HCT116 (cell line): ENCODE results near the gene LIPG. TPM values are rescaled to one million over a fixed set of nuclear protein-coding genes. Genes with fewer than 3 reads are reported as not detected.

Experiments
- ATAC-seq: fragments of 200-7000 bp; cut with Tn5 transposase; 2 replicates; pipeline ENCODE4 v1.9.1; 2020; ENCODE audit warnings: mild to moderate bottlenecking, moderate library complexity
- BruUV-seq: library from RNA; stranded (reverse); fragments of 400-500 nt; replicated peaks from 2 replicates; lab custom pipeline; 2021; lab: Mats Ljungman, UMichigan
- CTCF ChIA-PET: fragments of 300-600 bp; sonication (Branson Sonifier 250); formaldehyde crosslinking; loops from one replicate; lab custom pipeline; 2021; ENCODE audit warnings: antibody characterized with exemption; lab: Charles Lee
- POLR2A ChIA-PET: fragments of 300-600, 350-600 bp; sonication (Branson Sonifier 250); formaldehyde crosslinking; loops from one replicate; lab custom pipeline; 2021; ENCODE audit warnings: antibody characterized with exemption; lab: Charles Lee
- RAD21 ChIA-PET, 2 experiments: fragments of 300-600 bp; sonication (Branson Sonifier 250); formaldehyde crosslinking; loops; one replicate each; lab custom pipeline; 2023; ENCODE audit warnings: low total read pairs in 2 of 2; ENCODE audit not compliant: uncharacterized antibody in 2 of 2, unreplicated experiment in 2 of 2, low non-redundant PET in 1 of 2; lab: Charles Lee
- DNase-seq: peaks from one replicate; pipeline ENCODE4 v3.0.0-alpha.2; 2010; ENCODE audit warnings: low read depth, low spot score
- H2AFZ ChIP-seq: fragments of 200-600 bp; shearing (Covaris generic), sonication (generic); 2 replicates; pipeline ENCODE4 v1.6.1; 2017; ENCODE audit warnings: low read depth, mixed run types, mixed read lengths, antibody characterized with exemption, low read length; ENCODE audit not compliant: poor library complexity, severe bottlenecking
- H3K27ac ChIP-seq: 2 replicates; pipeline ENCODE4 v1.5.1; 2012; ENCODE audit warnings: low read depth, low read length
- H3K27me3 ChIP-seq: fragments of 200-600 bp; sonication (generic); 2 replicates; pipeline ENCODE4 v1.6.1; 2016; ENCODE audit warnings: mixed run types, low read length, mixed read lengths; ENCODE audit not compliant: insufficient read depth
- H3K36me3 ChIP-seq, 2 experiments: fragments of 200-500 bp in 1 of 2; fragments of 200-600 bp in 1 of 2; sonication (Bioruptor generic) in 1 of 2; sonication (generic) in 1 of 2; 2 replicates each; pipeline versions ENCODE4 v1.5.1 to v1.6.1; 2014 to 2016; ENCODE audit warnings: low read length in 2 of 2, inconsistent platforms in 1 of 2, mixed read lengths in 1 of 2, mixed run types in 1 of 2; ENCODE audit not compliant: insufficient read depth in 2 of 2, control insufficient read depth in 1 of 2
- H3K4me1 ChIP-seq, 2 experiments: fragments of 200-600 bp in 1 of 2; sonication (generic) in 1 of 2; 2 replicates each; pipeline versions ENCODE4 v1.5.1 to v1.6.1; 2012 to 2017; ENCODE audit warnings: low read length in 2 of 2, inconsistent platforms in 1 of 2, mild to moderate bottlenecking in 1 of 2, mixed read lengths in 1 of 2, mixed run types in 1 of 2, moderate library complexity in 1 of 2; ENCODE audit not compliant: insufficient read depth in 2 of 2, control insufficient read depth in 1 of 2
- H3K4me2 ChIP-seq: fragments of 200-600 bp; sonication (generic); 2 replicates; pipeline ENCODE4 v1.6.1; 2017; ENCODE audit warnings: mixed run types, low read length, mixed read lengths
- H3K4me3 ChIP-seq, 2 experiments: fragments of 200-600 bp in 1 of 2; sonication (generic) in 1 of 2; replicated peaks in 1 of 2; 2 replicates each; pipeline ENCODE4 v1.5.1; 2011 to 2016; ENCODE audit warnings: low read length in 2 of 2, control low read depth in 1 of 2, low read depth in 1 of 2, mild to moderate bottlenecking in 1 of 2, mixed read lengths in 1 of 2, mixed run types in 1 of 2
- H3K79me2 ChIP-seq: fragments of 200-600 bp; sonication (generic); 2 replicates; pipeline ENCODE4 v1.6.1; 2017; ENCODE audit warnings: mild to moderate bottlenecking, mixed run types, low read length, moderate library complexity, mixed read lengths; ENCODE audit not compliant: insufficient read depth
- H3K9ac ChIP-seq: fragments of 200-600 bp; sonication (generic); 2 replicates; pipeline ENCODE4 v1.6.1; 2016; ENCODE audit warnings: low read length, mixed read lengths
- H3K9me2 ChIP-seq: fragments of 200-600 bp; sonication (generic), shearing (Covaris generic); 2 replicates; pipeline ENCODE4 v1.6.1; 2017; ENCODE audit warnings: mixed run types, mild to moderate bottlenecking, moderate library complexity; ENCODE audit not compliant: insufficient read depth
- H3K9me3 ChIP-seq, 2 experiments: fragments of 200-500 bp in 1 of 2; fragments of 200-600 bp in 1 of 2; sonication (Bioruptor generic) in 1 of 2; sonication (generic) in 1 of 2; 2 replicates each; pipeline ENCODE4 v1.6.1; 2014 to 2017; ENCODE audit warnings: low read length in 2 of 2, mixed read lengths in 2 of 2, inconsistent platforms in 1 of 2, low read depth in 1 of 2, mild to moderate bottlenecking in 1 of 2, mixed run types in 1 of 2, moderate library complexity in 1 of 2; ENCODE audit not compliant: control insufficient read depth in 1 of 2, insufficient read depth in 1 of 2
- H4K20me1 ChIP-seq: fragments of 200-600 bp; sonication (generic), shearing (Covaris generic); 2 replicates; pipeline ENCODE4 v1.6.1; 2017; ENCODE audit warnings: mixed run types, mild to moderate bottlenecking, moderate library complexity; ENCODE audit not compliant: insufficient read depth
- EGR1 ChIP-seq: IDR thresholded peaks from 2 replicates; pipeline ENCODE4 v1.6.1; 2012; ENCODE audit warnings: low read depth
- ELF1 ChIP-seq: IDR thresholded peaks from 2 replicates; pipeline ENCODE4 v1.6.1; 2012; ENCODE audit warnings: low read depth, borderline replicate concordance
- FOSL1 ChIP-seq: IDR thresholded peaks from 2 replicates; pipeline ENCODE4 v1.6.1; 2012; ENCODE audit warnings: low read depth
- JUND ChIP-seq: IDR thresholded peaks from 2 replicates; pipeline ENCODE4 v1.6.1; 2012
- SIN3A ChIP-seq: IDR thresholded peaks from 2 replicates; pipeline ENCODE4 v1.6.1; 2012; ENCODE audit warnings: low read depth
- YY1 ChIP-seq: IDR thresholded peaks from 2 replicates; pipeline ENCODE4 v1.6.1; 2011; ENCODE audit warnings: low read length, low read depth, moderate library complexity, mild to moderate bottlenecking; ENCODE audit not compliant: insufficient replicate concordance; ENCODE audit errors: extremely low read depth
- ZBTB33 ChIP-seq: IDR thresholded peaks from 2 replicates; pipeline ENCODE4 v1.6.1; 2011; ENCODE audit warnings: mild to moderate bottlenecking, low read length, moderate library complexity; ENCODE audit not compliant: insufficient replicate concordance; ENCODE audit errors: extremely low read depth
- intact Hi-C: fragments of 100-400 bp; cut with micrococcal nuclease; formaldehyde crosslinking; loops from 2 replicates; pipeline ENCODE4 v1.10.0; 2022
- total RNA-seq: library from RNA; stranded (reverse); gene quantifications from one replicate; pipeline ENCODE4 v1.2.1, GENCODE V29; 2021; ENCODE audit not compliant: unreplicated experiment

The LIPG gene
- total RNA-seq, 1 experiment from 2014 or later = 2.6 TPM

- no peaks in the 10 kb centered on the region for H4K20me1 ChIP-seq
- H3K9ac ChIP-seq = no peak overlapping the region
- no peak overlapping the region for H3K4me2 ChIP-seq
- no peak overlapping the region for H2AFZ ChIP-seq
- ATAC-seq (no peak), DNase-seq (no peak)
- H3K36me3 ChIP-seq = no peaks in the 10 kb centered on the region
- H3K79me2 ChIP-seq = no peaks in the 10 kb centered on the region
- H3K27me3 ChIP-seq = peaks cover 2% of the 10 kb centered on the region; the same call in 1 of the 2 replicates
- H3K9me3 ChIP-seq = peaks cover 0 to 4% of the 10 kb centered on the region in 2 experiments; a peak in 1 of 4 replicates
- ChIA-PET CTCF (no interaction called here), RAD21 (no interaction called here), POLR2A (no interaction called here)
- H3K9me2 ChIP-seq = no peaks in the 10 kb centered on the region
- no peak overlapping the region for H3K27ac ChIP-seq
- intact Hi-C loops = no loop called here
- no peak for TF ChIP-seq YY1
- no peak for TF ChIP-seq ZBTB33
- no peak for TF ChIP-seq FOSL1
- no peak for TF ChIP-seq SIN3A
- TF ChIP-seq EGR1 = no peak
- no peak for TF ChIP-seq JUND
- H3K4me1 ChIP-seq = no peaks in the 10 kb centered on the region
- H3K4me3 ChIP-seq = no peak overlapping the region
- BruUV-seq = no TSS peak
Measured at GRCh38 chr18:49638209-49638785, 76.4 kb downstream of the LIPG start.

GRCh38 chr18:49638891-49639557 is 77.2 kb downstream of the LIPG start:
- Histone ChIP-seq H2AFZ (no peak overlapping the region), H3K27me3 (no peaks in the 10 kb centered on the region), H3K4me3 (no peak overlapping the region), H3K27ac (no peak overlapping the region), H3K9ac (no peak overlapping the region), H4K20me1 (no peaks in the 10 kb centered on the region), H3K4me1 (no peaks in the 10 kb centered on the region), H3K36me3 (no peaks in the 10 kb centered on the region), H3K9me3 (peaks cover 0 to 4% of the 10 kb centered on the region in 2 experiments; a peak in 1 of 4 replicates), H3K4me2 (no peak overlapping the region), H3K79me2 (no peaks in the 10 kb centered on the region), H3K9me2 (no peaks in the 10 kb centered on the region)
- ChIA-PET POLR2A (no interaction called here), CTCF (no interaction called here), RAD21 (no interaction called here)
- TF ChIP-seq YY1 (no peak), ELF1 (no peak)
- no peak for ATAC-seq
- intact Hi-C loops = no loop called here
- DNase-seq = no peak
- BruUV-seq = no TSS peak
